Endothelial cell of umbilical vein (primary cell): ENCODE measurements around the gene MLANA. TPM values are rescaled to one million over a fixed set of nuclear protein-coding genes. Genes with fewer than 3 reads are reported as not detected.

Source experiments
- BruUV-seq: library from RNA; stranded (reverse); fragments of 400-500 nt; replicated peaks from 2 replicates; lab custom pipeline; 2021; lab: Mats Ljungman, UMichigan
- CTCF ChIA-PET: fragments of 300-600, 350-600 bp; sonication (Branson Sonifier 250); formaldehyde crosslinking; loops from one replicate; lab custom pipeline; 2021; ENCODE audit warnings: antibody characterized with exemption, inconsistent platforms; lab: Charles Lee
- POLR2A ChIA-PET: fragments of 300-600, 350-600 bp; sonication (Branson Sonifier 250); formaldehyde crosslinking; loops from one replicate; lab custom pipeline; 2021; ENCODE audit warnings: antibody characterized with exemption, inconsistent platforms; lab: Charles Lee
- DNase-seq: peaks from one replicate; pipeline ENCODE4 v3.0.0-alpha.2; 2011; ENCODE audit warnings: low read depth, low spot score
- FAIRE-seq: peaks from 2 replicates; lab custom pipeline; 2011; peaks lifted over from hg19 to GRCh38; lab: Jason Lieb, UNC
- H2AFZ ChIP-seq: 2 replicates; pipeline ENCODE4 v1.6.0; 2012; ENCODE audit warnings: low read depth, low read length, control low read depth, inconsistent platforms
- H3K27ac ChIP-seq: 2 replicates; pipeline ENCODE4 v1.5.1; 2011; ENCODE audit warnings: low read depth, mild to moderate bottlenecking, control low read depth, low read length, moderate library complexity; ENCODE audit not compliant: insufficient read depth
- H3K27me3 ChIP-seq, 2 experiments: 2 replicates each; pipeline versions ENCODE4 v1.6.0 to v1.6.1; 2011; ENCODE audit warnings: low read length in 2 of 2, mixed read lengths in 1 of 2; ENCODE audit not compliant: control insufficient read depth in 2 of 2, insufficient read depth in 2 of 2
- H3K36me3 ChIP-seq, 2 experiments: 2 replicates in 1 of 2; 3 replicates in 1 of 2; pipeline ENCODE4 v1.5.1; 2011; ENCODE audit warnings: low read length in 2 of 2, mild to moderate bottlenecking in 1 of 2, moderate library complexity in 1 of 2; ENCODE audit not compliant: control insufficient read depth in 2 of 2, insufficient read depth in 2 of 2; ENCODE audit errors: extremely low read depth in 1 of 2
- H3K4me1 ChIP-seq: 3 replicates; pipeline ENCODE4 v1.5.1; 2011; ENCODE audit warnings: mild to moderate bottlenecking, low read length; ENCODE audit not compliant: control insufficient read depth, insufficient read depth; ENCODE audit errors: extremely low read depth
- H3K4me2 ChIP-seq: 2 replicates; pipeline ENCODE4 v1.6.1; 2011; ENCODE audit warnings: low read length, control low read depth, mixed read lengths; ENCODE audit not compliant: insufficient read depth
- H3K4me3 ChIP-seq, 3 experiments: fragments of 200-600 bp in 1 of 3; sonication (generic), shearing (Covaris generic) in 1 of 3; replicated peaks in 1 of 3; 2 replicates each; pipeline ENCODE4 v1.5.1; 2011 to 2016; ENCODE audit warnings: control low read depth in 3 of 3, low read length in 3 of 3, mild to moderate bottlenecking in 2 of 3, inconsistent platforms in 1 of 3, low read depth in 1 of 3, moderate library complexity in 1 of 3; ENCODE audit not compliant: insufficient read depth in 1 of 3
- H3K79me2 ChIP-seq: 2 replicates; pipeline ENCODE4 v1.6.0; 2012; ENCODE audit warnings: low read length, inconsistent platforms; ENCODE audit not compliant: control insufficient read depth, insufficient read depth
- H3K9ac ChIP-seq: replicated peaks from 2 replicates; pipeline ENCODE3; 2011; ENCODE audit warnings: low read length, control low read depth; ENCODE audit not compliant: insufficient read depth; ENCODE audit errors: extremely low read depth
- H3K9me1 ChIP-seq: replicated peaks from 3 replicates; pipeline ENCODE4 v1.6.0; 2011; ENCODE audit warnings: mild to moderate bottlenecking, low read length; ENCODE audit not compliant: control insufficient read depth, insufficient read depth; ENCODE audit errors: extremely low read depth
- H3K9me3 ChIP-seq: replicated peaks from 2 replicates; pipeline ENCODE4 v1.5.1; 2012; ENCODE audit warnings: low read length, inconsistent platforms; ENCODE audit not compliant: control insufficient read depth, insufficient read depth
- H4K20me1 ChIP-seq: replicated peaks from 2 replicates; pipeline ENCODE3; 2011; ENCODE audit warnings: mild to moderate bottlenecking, low read length; ENCODE audit not compliant: control insufficient read depth, insufficient read depth; ENCODE audit errors: extremely low read depth
- EZH2 ChIP-seq: IDR thresholded peaks from 2 replicates; pipeline ENCODE4 v1.6.1; 2012; ENCODE audit warnings: borderline replicate concordance, low read depth, mild to moderate bottlenecking, moderate library complexity, low read length, inconsistent platforms; ENCODE audit not compliant: severe bottlenecking
- FOS ChIP-seq: IDR thresholded peaks from 2 replicates; pipeline ENCODE4 v1.6.1; 2011; ENCODE audit warnings: mild to moderate bottlenecking, low read length, moderate library complexity, borderline replicate concordance; ENCODE audit not compliant: insufficient read depth
- GATA2 ChIP-seq: IDR thresholded peaks from 2 replicates; pipeline ENCODE4 v1.7.0; 2011; ENCODE audit warnings: low read depth, mild to moderate bottlenecking, moderate library complexity, mixed read lengths, low read length; ENCODE audit not compliant: insufficient read length, insufficient read depth
- JUN ChIP-seq: IDR thresholded peaks from 2 replicates; pipeline ENCODE4 v1.6.1; 2011; ENCODE audit warnings: borderline replicate concordance, low read depth; ENCODE audit not compliant: insufficient read length, insufficient read depth
- MYC ChIP-seq: IDR thresholded peaks from one replicate; pipeline ENCODE4 v1.6.1; 2011; ENCODE audit warnings: mild to moderate bottlenecking, low read depth, low read length
- POLR2A ChIP-seq: IDR thresholded peaks from 2 replicates; pipeline ENCODE4 v1.6.1; 2012; ENCODE audit warnings: low read depth, mild to moderate bottlenecking, control low read depth, low read length
- POLR2AphosphoS5 ChIP-seq: IDR thresholded peaks from 2 replicates; pipeline ENCODE4 v1.6.1; 2012; ENCODE audit warnings: low read depth, mild to moderate bottlenecking, control low read depth, low read length, moderate library complexity; ENCODE audit not compliant: insufficient read depth
- dilution Hi-C: fragments of 300-500 bp; cut with MboI; formaldehyde crosslinking; loops from one replicate; pipeline ENCODE4 v1.15.0; 2019; ENCODE audit warnings: low sequenced_read_pairs; ENCODE audit not compliant: extremely low pct_ligation_motif_present
- intact Hi-C: fragments of 100-400 bp; cut with micrococcal nuclease; formaldehyde crosslinking; loops from one replicate; pipeline ENCODE4 v1.10.0; 2022
- polyA plus RNA-seq, 4 experiments: library from polyadenylated mRNA; depleted of rRNA in 3 of 4; stranded (reverse) in 3 of 4; unstranded in 1 of 4; fragments of >200 nt; gene quantifications; 2 replicates each; pipeline versions ENCODE4 v1.2.1 to v1.2.3, GENCODE V29; 2011 to 2012; ENCODE audit warnings: missing spikeins in 1 of 4
- total RNA-seq: library from RNA; stranded (reverse); gene quantifications from 2 replicates; pipeline ENCODE4 v1.2.3, GENCODE V29; 2021
- TF ChIP-seq, protein P1 (sequence below), 2 donors: IDR thresholded peaks; 1 replicate in 1 of 2; 2 replicates in 1 of 2; pipeline ENCODE4 v1.5.1; 2011; ENCODE audit warnings: low read length in 2 of 2, mild to moderate bottlenecking in 2 of 2, moderate library complexity in 2 of 2, control low read depth in 1 of 2, inconsistent platforms in 1 of 2, low read depth in 1 of 2; ENCODE audit not compliant: insufficient read depth in 1 of 2; ENCODE audit errors: extremely low read depth in 1 of 2
- TF ChIP-seq, protein P2 (sequence below): IDR thresholded peaks from 2 replicates; pipeline ENCODE4 v1.6.1; 2011; ENCODE audit not compliant: insufficient read depth, insufficient read length

The MLANA gene
- total and polyA plus RNA-seq, 2 donors (not counting 3 experiments of a cell fraction or from before 2014, with no cell fraction given), result not detected

DNA sequence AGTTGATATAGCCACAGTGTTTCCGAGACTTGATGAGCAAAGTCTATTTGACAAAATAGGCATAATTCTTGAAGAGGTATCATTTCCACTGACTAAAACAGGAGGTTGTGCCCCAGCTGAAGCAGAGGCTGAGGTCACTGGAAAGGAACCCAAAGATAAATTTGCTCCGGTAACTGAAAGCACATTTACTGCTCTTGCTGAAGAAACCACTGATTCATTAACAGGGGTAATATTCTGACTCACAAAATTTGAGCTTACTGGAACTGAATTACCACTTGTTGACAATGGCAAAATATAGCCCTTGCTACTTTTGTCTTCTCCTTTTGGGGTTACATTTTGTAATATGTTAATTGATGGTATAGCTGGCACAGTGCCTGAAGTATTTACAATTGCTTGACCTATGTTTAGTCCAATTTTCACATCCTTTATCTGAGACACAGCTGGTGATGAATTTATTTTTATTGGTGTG is 30.2 kb downstream of the MLANA start:
- Histone ChIP-seq H3K4me2 (no peak overlapping the region), H4K20me1 (no peaks in the 10 kb centered on the region), H3K9me1 (no peaks in the 10 kb centered on the region), H3K9me3 (no peaks in the 10 kb centered on the region), H2AFZ (no peak overlapping the region), H3K4me1 (no peaks in the 10 kb centered on the region), H3K4me3 (no peak overlapping the region), H3K79me2 (no peaks in the 10 kb centered on the region), H3K27me3 (no peaks in the 10 kb centered on the region), H3K9ac (no peak overlapping the region), H3K27ac (no peak overlapping the region), H3K36me3 (peaks cover 7 to 13% of the 10 kb centered on the region in 2 experiments)
- TF ChIP-seq MYC (no peak), POLR2AphosphoS5 (no peak), GATA2 (no peak), JUN (no peak), POLR2A (no peak), FOS (no peak), EZH2 (no peak)
- TF ChIP-seq, protein P1, sequence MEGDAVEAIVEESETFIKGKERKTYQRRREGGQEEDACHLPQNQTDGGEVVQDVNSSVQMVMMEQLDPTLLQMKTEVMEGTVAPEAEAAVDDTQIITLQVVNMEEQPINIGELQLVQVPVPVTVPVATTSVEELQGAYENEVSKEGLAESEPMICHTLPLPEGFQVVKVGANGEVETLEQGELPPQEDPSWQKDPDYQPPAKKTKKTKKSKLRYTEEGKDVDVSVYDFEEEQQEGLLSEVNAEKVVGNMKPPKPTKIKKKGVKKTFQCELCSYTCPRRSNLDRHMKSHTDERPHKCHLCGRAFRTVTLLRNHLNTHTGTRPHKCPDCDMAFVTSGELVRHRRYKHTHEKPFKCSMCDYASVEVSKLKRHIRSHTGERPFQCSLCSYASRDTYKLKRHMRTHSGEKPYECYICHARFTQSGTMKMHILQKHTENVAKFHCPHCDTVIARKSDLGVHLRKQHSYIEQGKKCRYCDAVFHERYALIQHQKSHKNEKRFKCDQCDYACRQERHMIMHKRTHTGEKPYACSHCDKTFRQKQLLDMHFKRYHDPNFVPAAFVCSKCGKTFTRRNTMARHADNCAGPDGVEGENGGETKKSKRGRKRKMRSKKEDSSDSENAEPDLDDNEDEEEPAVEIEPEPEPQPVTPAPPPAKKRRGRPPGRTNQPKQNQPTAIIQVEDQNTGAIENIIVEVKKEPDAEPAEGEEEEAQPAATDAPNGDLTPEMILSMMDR (IDR thresholded peaks at IDR 0.05; ENCODE audit: extremely low read depth in 1 of 2, insufficient read depth in 1 of 2, low read depth in 1 of 2, low read length in 2 of 2), result no peak
- TF ChIP-seq, protein P2, sequence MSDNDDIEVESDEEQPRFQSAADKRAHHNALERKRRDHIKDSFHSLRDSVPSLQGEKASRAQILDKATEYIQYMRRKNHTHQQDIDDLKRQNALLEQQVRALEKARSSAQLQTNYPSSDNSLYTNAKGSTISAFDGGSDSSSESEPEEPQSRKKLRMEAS, result no peak
- intact Hi-C loops (no loop called here), dilution Hi-C loops (no loop called here)
- ChIA-PET CTCF (interaction anchor here (0.9 kb wide), 1 partner anchor 103 kb away, joined by 3 read pairs; no protein-coding TSS in a partner anchor), POLR2A (no interaction called here)
- DNase-seq (no peak), FAIRE-seq (no peak)
- no TSS peak for BruUV-seq
